SK-N-MC (cell line): ENCODE data around the gene BAIAP2L1.

Experiments
- EZH2 ChIP-seq: fragments of 200-600 bp; sonication (generic); IDR thresholded peaks from one replicate; pipeline ENCODE4 v1.6.1; 2017; ENCODE audit warnings: antibody characterized with exemption
- FOXP2 ChIP-seq: optimal IDR thresholded peaks from 2 replicates; pipeline ENCODE3; 2011; ENCODE audit warnings: mild to moderate bottlenecking, moderate library complexity; ENCODE audit not compliant: insufficient read depth; ENCODE audit errors: extremely low read length, control extremely low read depth
- POLR2AphosphoS5 ChIP-seq: IDR thresholded peaks from 2 replicates; pipeline ENCODE4 v1.6.1; 2012; ENCODE audit warnings: mild to moderate bottlenecking, low read depth, low read length, borderline replicate concordance

DNA sequence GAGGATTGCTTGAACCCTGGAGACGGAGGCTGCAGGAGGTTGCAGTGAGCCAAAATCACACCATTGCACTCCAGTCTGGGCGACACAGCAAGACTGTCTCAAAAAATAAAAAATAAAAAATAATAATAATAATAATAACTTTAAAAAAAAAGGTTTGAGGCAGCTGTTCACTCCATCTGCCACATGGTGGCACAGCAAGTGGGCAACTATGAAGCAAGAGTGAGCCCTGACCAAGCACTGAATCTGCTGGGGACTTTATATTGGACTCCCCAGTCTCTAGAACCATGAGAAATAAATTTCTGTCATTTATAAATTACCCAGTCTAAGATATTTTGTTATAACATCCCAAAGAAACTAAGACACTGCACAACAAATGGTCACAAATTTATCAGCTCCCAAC, 134.1 kb downstream of the BAIAP2L1 start:
- TF ChIP-seq EZH2 (no peak), POLR2AphosphoS5 (no peak), FOXP2 (no peak)
